ENCODE results near the gene CYREN. TPM values are rescaled to one million over a fixed set of nuclear protein-coding genes. Genes with fewer than 3 reads are reported as not detected.

Gene CYREN
- total and polyA plus RNA-seq, 2 of the 13 experiments (the other 11 are each of a cell fraction or from before 2014, with no cell fraction given), result 20.7 to 60.7 TPM

GRCh38 chr7:135189961-135190360, 19.5 kb upstream of the CYREN start (continued):
- TF ChIP-seq, protein P1, sequence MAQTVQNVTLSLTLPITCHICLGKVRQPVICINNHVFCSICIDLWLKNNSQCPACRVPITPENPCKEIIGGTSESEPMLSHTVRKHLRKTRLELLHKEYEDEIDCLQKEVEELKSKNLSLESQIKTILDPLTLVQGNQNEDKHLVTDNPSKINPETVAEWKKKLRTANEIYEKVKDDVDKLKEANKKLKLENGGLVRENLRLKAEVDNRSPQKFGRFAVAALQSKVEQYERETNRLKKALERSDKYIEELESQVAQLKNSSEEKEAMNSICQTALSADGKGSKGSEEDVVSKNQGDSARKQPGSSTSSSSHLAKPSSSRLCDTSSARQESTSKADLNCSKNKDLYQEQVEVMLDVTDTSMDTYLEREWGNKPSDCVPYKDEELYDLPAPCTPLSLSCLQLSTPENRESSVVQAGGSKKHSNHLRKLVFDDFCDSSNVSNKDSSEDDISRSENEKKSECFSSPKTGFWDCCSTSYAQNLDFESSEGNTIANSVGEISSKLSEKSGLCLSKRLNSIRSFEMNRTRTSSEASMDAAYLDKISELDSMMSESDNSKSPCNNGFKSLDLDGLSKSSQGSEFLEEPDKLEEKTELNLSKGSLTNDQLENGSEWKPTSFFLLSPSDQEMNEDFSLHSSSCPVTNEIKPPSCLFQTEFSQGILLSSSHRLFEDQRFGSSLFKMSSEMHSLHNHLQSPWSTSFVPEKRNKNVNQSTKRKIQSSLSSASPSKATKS (CRISPR knock-in tag; IDR thresholded peaks at IDR 0.05), result no peak
- TF ChIP-seq, protein P2, sequence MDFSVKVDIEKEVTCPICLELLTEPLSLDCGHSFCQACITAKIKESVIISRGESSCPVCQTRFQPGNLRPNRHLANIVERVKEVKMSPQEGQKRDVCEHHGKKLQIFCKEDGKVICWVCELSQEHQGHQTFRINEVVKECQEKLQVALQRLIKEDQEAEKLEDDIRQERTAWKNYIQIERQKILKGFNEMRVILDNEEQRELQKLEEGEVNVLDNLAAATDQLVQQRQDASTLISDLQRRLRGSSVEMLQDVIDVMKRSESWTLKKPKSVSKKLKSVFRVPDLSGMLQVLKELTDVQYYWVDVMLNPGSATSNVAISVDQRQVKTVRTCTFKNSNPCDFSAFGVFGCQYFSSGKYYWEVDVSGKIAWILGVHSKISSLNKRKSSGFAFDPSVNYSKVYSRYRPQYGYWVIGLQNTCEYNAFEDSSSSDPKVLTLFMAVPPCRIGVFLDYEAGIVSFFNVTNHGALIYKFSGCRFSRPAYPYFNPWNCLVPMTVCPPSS (IDR thresholded peaks at IDR 0.05), result no peak
- TF ChIP-seq, protein P3, sequence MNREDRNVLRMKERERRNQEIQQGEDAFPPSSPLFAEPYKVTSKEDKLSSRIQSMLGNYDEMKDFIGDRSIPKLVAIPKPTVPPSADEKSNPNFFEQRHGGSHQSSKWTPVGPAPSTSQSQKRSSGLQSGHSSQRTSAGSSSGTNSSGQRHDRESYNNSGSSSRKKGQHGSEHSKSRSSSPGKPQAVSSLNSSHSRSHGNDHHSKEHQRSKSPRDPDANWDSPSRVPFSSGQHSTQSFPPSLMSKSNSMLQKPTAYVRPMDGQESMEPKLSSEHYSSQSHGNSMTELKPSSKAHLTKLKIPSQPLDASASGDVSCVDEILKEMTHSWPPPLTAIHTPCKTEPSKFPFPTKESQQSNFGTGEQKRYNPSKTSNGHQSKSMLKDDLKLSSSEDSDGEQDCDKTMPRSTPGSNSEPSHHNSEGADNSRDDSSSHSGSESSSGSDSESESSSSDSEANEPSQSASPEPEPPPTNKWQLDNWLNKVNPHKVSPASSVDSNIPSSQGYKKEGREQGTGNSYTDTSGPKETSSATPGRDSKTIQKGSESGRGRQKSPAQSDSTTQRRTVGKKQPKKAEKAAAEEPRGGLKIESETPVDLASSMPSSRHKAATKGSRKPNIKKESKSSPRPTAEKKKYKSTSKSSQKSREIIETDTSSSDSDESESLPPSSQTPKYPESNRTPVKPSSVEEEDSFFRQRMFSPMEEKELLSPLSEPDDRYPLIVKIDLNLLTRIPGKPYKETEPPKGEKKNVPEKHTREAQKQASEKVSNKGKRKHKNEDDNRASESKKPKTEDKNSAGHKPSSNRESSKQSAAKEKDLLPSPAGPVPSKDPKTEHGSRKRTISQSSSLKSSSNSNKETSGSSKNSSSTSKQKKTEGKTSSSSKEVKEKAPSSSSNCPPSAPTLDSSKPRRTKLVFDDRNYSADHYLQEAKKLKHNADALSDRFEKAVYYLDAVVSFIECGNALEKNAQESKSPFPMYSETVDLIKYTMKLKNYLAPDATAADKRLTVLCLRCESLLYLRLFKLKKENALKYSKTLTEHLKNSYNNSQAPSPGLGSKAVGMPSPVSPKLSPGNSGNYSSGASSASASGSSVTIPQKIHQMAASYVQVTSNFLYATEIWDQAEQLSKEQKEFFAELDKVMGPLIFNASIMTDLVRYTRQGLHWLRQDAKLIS (CRISPR knock-in tag; IDR thresholded peaks at IDR 0.05), result no peak
- TF ChIP-seq, protein P4, sequence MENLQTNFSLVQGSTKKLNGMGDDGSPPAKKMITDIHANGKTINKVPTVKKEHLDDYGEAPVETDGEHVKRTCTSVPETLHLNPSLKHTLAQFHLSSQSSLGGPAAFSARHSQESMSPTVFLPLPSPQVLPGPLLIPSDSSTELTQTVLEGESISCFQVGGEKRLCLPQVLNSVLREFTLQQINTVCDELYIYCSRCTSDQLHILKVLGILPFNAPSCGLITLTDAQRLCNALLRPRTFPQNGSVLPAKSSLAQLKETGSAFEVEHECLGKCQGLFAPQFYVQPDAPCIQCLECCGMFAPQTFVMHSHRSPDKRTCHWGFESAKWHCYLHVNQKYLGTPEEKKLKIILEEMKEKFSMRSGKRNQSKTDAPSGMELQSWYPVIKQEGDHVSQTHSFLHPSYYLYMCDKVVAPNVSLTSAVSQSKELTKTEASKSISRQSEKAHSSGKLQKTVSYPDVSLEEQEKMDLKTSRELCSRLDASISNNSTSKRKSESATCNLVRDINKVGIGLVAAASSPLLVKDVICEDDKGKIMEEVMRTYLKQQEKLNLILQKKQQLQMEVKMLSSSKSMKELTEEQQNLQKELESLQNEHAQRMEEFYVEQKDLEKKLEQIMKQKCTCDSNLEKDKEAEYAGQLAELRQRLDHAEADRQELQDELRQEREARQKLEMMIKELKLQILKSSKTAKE (CRISPR knock-in tag; IDR thresholded peaks at IDR 0.05; ENCODE audit: borderline replicate concordance), result no peak
- no peak for TF ChIP-seq MYNN (CRISPR knock-in tag; IDR thresholded peaks at IDR 0.05; ENCODE audit: low read depth)
